GM19035 (cell line): ENCODE measurements around the gene PRKCA.

Experiments
- ATAC-seq: cut with Tn5 transposase; IDR thresholded peaks from one replicate; pipeline ENCODE4 v1.9.1; 2021; ENCODE audit not compliant: unreplicated experiment

Gene PRKCA

DNA sequence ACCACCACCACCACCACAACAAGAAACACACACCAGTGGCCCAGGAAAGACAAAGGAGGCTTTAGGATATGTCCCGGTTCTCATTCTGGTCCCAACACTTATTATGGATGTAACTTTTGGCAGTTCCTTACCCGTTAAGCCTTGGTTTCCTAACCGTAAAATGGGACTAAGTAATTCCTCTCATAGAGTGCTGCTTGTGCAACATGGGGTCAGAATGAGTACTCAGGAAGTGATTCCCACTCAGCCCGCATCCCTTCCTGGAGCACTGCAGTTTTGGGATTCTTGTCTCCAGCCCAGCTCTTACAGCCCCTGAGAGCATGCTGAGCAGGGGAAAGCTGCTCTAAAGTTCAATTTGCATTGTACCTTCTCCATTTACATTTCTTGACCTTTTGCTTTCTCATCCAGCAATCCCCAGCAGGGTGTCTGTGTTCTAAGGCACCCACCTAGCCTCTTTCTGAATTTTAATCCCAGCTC is 262.6 kb downstream of the PRKCA start:
- no peak for ATAC-seq

DNA sequence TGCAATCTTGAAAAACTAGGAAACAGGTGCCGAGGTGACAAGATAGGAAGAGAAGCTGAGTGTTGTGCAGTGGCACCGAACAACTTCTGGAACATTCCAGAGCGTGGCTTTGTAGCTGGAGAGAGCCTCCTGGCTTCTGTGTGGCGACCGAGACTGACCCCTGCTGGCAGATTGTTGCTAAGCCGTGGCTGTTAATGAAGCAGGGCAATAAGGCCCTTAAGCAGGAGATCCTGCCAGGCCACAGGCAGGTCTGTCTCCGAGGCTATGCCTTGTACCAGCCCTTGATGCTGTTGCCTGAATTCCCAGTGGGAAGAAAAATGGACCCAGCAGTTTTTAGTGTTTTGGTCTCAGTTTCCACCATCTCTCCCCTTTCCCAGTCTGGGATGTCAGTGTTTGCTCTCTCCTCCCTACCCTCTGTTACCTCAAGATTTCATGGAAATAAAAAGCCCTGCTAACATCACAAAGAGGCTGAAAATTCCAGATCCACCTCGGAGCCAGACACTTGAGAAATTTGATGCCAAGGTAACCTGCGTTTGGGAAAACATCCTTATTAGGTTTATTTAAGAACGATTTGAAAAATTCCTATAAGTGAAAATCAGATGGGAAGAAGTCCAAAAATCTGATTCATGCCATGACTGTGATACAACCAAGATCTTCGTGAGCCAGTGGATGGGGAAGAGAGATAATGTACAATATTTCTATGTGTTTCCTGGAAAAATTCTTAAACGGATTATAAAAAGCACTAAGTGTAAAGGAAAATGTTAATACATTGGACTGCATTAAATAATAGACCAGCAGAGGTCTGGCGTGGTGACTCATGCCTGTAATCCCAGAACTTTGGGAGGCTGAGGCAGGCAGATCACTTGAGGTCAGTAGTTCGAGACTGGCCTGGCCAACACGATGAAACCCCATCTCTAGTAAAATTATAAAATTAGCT is 265.1 kb downstream of the PRKCA start:
- ATAC-seq, result peak; percentile 76

DNA sequence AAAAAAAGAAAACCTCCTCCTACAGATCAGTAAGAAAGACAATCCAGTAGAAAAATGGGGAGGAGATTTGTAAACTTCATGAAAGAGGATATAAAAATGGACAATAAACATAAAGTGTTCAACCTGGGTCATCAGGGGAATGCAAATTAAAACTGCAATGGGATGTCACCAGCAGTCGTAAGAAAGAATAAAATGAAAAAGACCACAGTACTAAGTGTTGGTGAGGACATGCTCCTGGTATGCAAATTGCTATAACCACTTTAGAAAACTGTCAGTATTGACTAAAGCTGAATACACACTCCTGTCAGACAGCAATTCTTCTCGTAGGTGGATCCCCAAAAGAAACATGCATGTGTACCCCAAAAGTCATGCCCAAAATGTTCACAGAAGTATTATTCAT is 267.2 kb downstream of the PRKCA start:
- no peak for ATAC-seq

DNA sequence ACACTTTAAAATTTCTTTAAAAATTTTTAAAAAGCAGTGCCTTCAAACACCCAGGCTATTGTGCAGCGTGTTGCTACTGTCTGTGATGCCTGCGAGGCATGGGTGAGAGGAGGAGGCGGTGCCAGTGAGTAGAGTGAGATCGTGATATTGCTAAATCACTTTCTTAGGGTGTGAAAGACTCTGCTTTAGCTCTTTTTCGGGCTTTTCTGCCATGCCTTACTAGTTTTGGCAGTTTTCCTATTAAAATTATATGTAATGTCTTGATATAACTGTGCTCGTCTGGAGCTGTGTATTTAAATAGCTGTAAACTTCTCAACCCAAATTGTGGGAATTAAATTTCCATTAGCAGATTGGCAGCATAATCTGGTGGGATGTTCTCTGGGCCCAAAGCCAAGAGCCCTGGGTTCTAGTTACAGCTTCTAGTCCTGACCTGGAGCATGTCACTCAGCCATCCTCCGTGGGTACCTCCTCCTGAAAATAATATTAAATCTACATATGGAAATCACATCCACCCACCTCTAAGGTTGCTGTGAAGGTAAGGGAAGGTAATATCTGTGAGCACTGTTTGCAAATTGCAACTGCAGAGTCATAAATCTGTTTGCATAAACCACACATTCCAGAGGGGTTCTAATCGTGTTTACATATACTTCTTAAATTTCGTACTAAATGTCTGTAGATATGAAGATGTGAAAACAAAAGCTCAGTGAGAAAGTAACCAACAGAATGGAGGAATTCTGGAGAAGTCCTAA is 268.2 kb downstream of the PRKCA start:
- no peak for ATAC-seq

DNA sequence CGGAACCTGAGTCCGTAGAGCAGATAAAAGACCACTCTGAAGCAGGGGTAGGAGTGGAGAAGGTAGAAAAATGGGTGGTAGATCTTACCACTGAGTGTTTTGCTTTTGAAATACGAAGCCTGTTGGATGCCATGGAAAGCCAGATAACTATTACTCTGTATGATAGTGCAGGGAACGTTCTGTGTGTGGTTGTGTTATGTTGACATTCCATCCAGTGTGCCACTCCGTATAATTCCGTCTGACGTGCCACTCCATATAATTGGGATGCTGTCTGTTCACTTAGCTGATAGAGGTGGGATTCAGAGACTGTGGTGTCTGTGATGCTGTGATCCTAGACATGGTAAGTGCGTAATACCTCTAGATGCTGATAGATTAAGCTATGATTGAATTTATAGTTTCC is 269.3 kb downstream of the PRKCA start:
- no peak for ATAC-seq

DNA sequence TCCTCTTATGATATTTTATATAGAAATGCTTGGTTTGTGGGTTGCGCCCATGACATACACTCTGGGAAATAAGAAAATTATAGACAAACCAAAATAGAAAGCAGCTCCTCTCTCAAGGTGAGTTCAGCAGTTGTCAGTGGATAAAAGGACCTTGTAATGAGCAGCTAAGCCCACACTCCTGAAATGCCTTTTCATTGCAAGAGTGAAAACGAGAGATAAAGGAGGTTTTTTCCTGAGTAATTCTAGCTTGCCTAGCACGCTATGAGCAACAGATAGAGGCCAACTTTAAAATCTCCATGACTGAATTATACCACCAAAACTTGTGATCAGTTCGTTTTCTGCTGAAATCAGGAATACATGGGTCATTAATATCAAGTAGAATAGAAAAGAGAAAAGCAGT is 270.7 kb downstream of the PRKCA start:
- ATAC-seq, result no peak

DNA sequence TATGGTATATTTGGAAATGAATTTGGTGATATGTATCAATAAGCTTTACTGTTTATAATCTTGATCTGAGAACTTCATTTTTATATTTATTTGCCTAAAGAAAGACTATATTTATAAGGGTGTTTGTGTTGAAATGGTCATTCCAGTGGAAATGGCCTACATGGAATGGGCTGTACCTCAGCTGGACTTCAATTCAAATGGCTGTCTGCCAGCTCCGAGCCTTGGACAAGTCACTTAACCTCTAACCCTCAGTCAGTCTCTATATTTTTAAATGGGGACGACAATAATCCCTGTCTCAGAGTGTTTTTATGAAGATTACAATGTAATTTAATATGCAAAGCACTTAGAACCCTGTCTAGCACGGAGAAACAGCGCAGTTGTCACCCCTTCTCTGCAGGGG is 271.7 kb downstream of the PRKCA start:
- no peak for ATAC-seq

DNA sequence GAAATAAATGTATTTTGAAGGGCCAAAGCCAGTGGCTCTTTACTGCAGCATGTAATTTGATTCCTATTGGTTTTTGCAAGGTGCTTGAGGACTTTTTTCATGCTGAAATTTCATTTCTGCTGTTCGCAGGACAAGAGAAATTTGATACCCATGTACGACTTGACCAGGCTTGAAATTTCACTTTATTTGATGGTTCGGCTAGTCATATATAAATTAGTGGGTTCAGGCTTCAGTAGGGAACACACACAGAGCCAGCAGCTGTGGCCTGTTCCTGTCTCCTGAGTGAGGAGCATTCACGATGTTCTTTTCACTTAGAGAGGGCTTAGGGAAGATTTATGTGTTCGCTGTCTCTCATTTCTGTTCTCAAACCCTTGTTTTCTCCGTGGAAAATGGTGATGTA is 274.1 kb downstream of the PRKCA start:
- no peak for ATAC-seq

DNA sequence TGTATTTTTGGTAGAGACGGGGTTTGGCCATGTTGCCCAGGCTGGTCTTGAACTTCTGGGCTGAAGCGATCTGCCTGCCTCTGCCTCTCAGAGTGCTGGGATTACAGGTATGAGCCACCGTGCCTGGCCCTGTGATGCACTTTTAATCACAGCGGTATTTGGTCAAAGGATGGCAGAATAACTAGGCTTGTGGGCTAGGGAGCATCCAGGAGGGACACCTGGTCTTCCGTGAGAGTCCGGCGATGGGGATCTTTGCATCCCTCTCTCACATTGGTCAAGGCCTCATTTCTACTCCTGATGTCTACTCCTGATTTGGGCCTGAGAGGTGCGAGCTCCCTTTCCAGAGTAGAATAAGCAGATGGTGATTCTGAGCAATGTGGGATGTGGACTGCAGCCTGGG is 274.6 kb downstream of the PRKCA start:
- no peak for ATAC-seq

DNA sequence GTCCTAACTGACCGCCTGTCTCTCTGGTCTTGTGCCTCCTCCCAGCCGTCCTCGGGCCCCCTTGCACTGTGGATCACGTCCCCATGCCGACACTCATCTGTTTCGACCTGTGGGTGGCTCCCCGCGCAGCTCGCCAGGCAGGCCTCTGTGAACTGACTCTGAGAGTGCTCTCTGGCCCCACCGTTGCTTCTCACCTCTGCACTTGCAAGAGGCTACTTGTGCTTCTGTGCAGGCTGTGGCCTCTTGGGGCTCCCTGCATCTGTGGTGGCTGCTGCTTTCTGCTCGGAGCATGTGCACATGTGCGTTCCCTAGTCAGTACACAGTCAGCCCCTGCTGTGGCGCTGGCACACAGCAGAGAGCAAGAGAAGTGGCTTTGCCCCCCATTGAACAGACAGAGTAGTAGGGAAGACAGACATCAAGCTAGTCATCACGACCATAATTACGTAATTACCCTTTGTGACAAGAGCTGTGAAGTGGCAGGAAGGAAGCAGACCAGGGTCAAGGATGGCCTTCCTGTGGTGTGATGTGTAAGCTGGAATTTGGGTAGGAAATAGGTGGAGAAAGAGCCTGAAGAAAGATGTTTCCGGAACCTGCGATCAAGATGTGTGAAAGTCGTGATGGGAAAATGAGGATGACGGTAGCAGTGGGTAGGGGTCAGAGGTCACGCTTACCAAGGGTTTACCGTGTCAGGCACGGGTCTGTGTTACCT is 276.5 kb downstream of the PRKCA start:
- no peak for ATAC-seq

DNA sequence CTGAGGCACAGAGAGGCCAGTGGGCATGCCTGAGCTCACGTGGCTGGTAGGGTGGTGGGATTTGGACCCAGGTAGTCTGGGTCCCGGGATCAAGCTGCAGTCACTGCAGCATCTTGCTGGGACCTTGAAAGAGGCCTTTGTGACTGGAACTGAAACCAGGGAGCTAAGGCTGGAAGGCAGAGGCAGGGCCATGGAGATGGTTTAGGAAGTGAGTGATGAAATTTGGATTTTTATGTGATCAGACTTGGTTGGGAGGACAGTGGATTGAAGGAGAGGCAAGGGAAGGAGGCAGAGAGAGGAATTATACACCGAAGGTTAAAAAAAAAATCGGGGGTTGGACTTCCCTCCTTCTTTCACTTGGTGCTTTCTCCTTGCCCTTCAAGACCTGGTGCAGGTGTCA is 277.1 kb downstream of the PRKCA start:
- ATAC-seq, result no peak

DNA sequence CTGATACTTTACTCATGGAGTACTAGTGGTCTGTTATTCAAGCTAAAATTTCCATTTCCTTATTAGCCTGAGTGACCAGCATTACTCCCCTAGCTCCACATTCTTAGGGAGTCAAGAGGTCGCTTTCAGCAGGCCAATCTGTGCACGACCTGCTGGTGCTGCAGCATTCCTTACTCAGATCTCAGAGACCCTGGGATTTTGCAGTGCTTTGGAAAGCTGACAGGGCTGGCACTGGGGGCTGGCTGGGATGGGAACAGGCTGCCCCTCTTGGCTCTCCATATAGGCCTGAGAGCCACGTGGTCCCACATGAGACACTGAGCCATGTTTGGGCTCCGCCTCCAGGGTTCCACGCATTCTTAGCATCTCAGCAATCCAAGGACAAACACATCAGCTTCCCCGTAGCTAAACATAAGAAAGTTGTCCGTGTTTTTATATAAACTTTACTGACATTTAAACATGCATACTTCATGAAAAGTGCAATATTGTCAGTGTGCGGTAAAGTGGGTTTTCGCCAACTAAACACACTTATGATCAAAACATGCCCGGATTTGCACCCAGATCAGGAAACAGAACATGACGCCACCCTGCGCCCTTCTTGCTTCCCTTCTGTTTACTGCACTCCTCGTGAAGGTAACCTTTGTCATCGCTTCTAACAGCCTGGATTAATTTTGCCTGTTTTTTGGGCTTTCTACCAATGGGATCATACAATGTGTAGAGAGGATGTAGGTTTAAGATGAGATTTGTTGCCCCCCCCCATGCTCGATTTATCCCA is 278.0 kb downstream of the PRKCA start:
- ATAC-seq, result no peak

DNA sequence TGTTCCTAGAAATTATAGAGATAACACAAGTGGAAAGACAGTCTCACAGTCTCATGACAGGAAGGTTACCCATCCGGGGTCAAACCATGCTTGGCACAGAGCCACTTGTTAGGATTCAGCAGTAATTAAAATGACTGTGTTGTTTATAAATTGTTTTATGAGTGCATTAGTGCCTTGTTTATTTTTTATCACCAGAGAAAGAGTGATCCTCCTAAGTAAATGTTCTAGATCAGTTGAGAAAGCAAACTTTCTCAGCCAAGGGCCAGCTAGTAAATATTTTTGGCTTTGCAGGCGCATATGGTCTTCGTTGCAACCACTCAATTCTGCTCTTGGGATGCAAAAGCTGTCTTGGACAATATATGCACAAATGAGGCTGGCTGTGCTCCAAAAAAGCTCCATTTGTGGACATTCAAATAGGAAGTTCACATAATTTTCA is 278.6 kb downstream of the PRKCA start:
- ATAC-seq, result no peak

DNA sequence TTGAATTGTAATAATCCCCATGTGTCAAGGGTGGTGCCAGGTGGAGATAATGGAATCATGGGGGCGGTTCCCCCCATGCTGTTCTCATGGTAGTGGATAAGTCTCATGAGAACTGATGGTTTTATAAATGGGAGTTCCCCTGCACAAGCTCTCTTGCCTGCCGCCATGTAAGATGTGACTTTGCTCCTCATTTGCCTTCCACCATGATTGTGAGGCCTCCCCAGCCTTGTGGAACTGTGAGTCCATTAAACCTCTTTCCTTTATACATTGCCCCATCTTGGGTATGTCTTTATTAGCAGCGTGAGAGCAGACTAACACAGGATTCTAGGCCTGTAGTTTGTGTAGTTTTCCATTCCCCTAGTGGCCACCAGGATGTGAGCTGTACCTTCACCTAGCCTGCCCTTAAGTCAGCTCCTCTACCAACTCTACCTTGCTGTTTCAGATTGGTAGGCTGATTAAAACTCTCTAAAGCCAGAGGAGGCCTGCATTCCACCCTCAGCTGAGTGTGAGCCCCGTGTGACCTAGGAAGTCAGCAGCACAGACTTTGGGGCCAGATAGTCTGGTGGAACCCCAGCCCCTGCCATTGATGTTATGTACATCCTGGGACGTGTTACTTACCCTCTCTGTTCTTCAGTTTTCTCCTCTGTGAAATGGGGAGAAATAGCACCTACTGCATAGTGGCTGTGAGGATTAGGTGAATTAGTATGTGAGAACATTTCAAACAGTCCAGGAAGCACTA is 280.1 kb downstream of the PRKCA start:
- no peak for ATAC-seq

DNA sequence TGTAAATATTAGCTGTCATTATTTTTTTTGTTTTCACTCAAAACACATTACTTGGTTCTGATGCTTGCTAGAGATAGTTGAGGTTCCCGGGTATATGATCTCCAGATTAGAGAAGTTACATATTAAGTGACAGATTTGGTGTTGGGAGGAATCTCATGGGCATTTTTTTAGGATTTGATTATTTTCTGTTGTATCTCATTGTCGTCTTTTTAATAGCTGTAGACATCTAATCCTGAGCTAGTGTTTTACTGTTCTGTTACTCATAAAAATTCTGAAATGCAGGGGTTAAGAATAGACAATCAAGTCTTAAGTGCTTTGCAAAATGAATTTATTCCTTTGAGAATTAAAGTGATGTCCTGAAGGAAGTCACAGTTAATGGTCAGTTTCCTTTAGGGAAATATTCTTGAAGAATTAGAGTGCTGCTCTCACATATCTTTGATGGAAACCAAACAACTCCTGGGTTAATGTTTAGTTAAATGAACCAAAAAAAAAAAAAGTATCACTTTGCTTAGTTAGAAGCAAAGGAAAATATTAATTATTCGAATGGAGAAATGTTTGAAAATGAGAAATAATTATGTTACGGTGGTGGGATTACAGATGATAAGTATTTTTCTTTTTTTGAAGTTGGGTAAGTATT is 280.8 kb downstream of the PRKCA start:
- ATAC-seq, result no peak

DNA sequence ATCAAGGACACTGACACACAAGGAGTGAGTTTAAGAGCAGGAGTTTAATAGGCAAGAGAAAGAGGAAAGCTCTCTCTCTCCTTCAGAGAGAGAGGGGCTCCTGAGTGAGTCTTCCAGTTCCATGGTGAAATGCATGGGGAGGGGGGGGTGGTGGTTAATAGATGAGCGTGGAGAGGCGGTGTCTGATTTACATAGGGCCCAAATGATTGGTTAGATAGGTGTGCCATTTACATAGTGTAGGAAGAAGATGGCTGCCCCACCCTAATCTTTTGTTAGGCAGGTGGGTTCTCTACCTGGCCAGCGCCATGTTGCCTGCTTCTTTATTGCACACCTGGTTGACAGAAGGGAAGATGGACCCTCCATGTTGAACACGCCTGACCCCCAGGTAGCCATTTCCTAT is 282.5 kb downstream of the PRKCA start:
- ATAC-seq, result no peak

DNA sequence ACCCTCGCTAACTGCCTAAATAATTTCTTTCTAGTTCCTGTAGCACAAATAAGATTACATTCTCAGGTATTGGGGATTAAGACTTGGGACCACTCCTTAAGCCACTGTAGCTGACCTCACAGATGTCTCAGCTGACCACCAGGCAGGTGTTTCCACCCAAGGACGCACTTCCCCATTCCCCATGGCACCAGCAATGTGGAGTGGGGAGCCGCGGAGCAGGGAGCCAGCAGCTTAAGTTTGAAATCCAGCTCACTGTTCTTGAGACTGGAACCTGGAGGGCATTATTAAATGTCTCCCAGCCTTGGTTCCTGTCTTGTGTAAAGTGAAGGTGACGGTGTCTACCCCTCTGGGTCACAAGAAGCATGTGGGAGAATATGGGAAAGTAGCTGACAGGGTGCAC is 283.1 kb downstream of the PRKCA start:
- ATAC-seq, result no peak

DNA sequence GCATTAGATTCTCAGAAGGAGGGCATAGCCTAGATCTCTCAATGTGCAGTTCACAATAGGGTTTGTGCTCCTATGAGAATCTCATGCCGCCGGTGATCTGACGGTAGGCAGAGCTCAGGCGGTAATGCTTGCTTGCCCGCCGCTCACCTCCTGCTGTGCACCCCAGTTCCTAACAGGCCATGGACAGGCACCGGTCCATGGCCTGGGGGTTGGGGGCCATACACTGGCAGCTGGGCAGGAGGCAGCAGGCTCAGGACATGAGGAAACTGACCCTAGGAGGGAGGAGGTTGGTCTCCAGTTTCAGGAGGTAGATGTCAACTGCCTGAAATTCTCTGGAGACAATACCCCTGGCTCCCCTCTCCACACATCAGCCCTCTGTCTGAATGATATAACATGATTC is 287.5 kb downstream of the PRKCA start:
- no peak for ATAC-seq

DNA sequence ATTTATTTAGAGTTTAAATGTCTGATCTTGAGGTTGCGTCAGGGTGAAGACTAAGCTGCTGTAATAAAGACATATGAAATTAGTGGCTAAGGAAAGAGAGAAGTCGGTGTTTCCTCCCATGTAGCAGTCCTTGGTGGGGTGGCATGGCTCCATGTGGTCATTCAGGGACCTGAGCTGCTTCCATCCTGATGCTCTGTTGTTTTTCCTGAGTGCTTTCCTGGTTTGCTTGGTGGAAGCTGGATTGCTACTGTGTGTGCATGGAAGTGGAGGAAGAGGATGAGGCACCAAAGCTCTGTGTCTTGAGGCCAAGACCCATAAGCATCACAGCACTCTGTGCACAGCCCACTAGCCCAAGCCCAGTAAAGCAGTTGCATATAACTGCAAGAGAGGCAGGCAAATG is 290.7 kb downstream of the PRKCA start:
- no peak for ATAC-seq

DNA sequence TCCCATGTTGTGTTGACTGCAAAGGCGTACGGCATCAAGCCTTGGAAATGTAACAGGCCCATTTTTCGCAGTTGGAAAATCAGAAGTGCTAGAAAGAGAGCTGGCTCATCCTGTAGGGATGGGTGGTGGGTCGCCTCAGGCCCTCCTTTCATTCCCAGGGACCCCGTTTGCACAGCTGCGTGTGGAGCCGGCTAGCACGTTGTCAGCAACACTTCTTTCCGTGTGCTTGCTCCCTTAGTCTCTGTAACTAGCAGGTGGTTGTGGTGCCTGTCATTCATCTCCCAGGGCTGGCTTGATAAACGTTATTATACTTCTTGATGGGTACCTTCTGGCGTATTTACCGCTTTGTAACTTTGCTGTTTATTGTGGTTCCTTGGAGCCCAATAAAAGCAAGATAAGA is 293.5 kb downstream of the PRKCA start:
- no peak for ATAC-seq
